Muscle layer of colon (tissue), 2 donors: ENCODE data around the gene TRIM65.
"Not testable (repeated sequence)": the region's sequence is repeated elsewhere in the genome, so short reads cannot be mapped to it uniquely, and the experiment has no call there.

Source experiments
- H3K27ac ChIP-seq: one replicate; pipeline ENCODE4 v1.7.0; 2013; ENCODE audit warnings: low read depth, mild to moderate bottlenecking, low read length, moderate library complexity
- H3K27me3 ChIP-seq, 2 donors: one replicate each; pipeline ENCODE4 v1.7.0; 2013; ENCODE audit warnings: low read length in 2 of 2, mild to moderate bottlenecking in 2 of 2; ENCODE audit not compliant: insufficient read depth in 2 of 2, control insufficient read depth in 1 of 2
- H3K36me3 ChIP-seq: one replicate; pipeline ENCODE4 v1.7.0; 2013; ENCODE audit warnings: mild to moderate bottlenecking, low read length; ENCODE audit not compliant: insufficient read depth
- H3K4me1 ChIP-seq: one replicate; pipeline ENCODE4 v1.7.0; 2013; ENCODE audit warnings: mild to moderate bottlenecking, low read length; ENCODE audit not compliant: insufficient read depth
- H3K4me3 ChIP-seq, 2 donors: one replicate each; pipeline ENCODE4 v1.7.0; 2013; ENCODE audit warnings: low read length in 2 of 2, low read depth in 1 of 2, mild to moderate bottlenecking in 1 of 2, moderate library complexity in 1 of 2
- H3K9ac ChIP-seq: one replicate; pipeline ENCODE4 v1.7.0; 2013; ENCODE audit warnings: low read length
- H3K9me3 ChIP-seq: one replicate; pipeline ENCODE4 v1.7.0; 2013; ENCODE audit warnings: mild to moderate bottlenecking, low read length
- donor health status: abdominal sarcoma.
- donor health status: Adenocarcinoma of cecum.

The TRIM65 gene

DNA sequence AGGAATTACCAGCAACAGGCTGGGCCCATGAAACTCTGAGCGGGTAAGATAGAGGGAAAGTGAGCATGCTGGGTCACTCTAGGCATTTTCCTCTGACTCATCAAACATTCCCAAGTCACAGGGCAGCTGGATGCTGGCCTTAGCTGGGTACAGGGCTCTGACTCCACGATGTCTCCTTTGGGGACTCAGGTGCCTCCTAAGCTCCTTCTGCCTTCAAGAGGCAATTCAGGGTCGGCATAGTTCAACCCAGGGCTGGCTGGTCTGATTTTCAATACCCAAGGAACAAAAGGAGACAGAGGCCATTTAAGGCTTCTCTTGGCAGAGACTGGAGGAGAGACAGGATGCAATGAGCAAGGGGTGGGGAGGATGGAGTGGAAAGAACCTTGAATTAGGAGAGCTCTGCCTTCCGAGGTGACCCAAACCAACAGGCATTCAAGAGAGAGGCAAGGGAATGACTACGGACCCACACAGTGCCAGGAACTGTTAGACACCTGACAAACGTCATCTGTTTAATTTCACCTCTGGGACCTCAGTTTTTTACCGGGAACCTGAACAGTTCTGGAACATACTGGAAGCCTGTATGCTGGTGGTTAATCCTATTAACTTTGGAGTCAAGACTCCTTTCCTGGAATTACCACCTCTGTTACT lies 42.5 kb downstream of the TRIM65 start:
- Histone ChIP-seq H3K36me3 (peaks cover 23% of the 10 kb centered on the region), H3K9ac (peak overlapping the region; percentile 96), H3K27ac (peak overlapping the region; percentile 81), H3K9me3 (no peaks in the 10 kb centered on the region), H3K4me1 (peaks cover 47% of the 10 kb centered on the region), H3K27me3 (no peaks in the 10 kb centered on the region), H3K4me3 (peak overlapping the region; percentile 38 to 82)

DNA sequence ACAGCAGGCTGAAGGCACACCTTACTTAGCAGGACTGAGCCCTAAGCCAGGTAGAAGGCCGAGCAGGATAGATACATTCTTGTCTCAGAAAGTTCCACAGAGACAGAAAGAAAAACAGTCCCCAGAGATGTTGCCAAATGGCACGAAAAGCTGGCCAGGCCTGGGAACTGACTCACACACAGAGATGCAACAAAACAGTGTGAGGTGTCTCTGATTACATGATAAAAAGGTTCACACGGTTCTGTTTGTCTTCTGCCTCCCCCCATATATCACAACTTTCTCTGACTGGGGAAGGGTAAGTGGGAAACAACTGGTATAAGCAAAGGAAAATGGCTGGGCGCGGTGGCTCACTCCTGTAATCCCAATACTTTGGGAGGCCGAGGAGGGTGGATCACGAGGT lies 43.3 kb downstream of the TRIM65 start:
- H3K4me1 ChIP-seq = peaks cover 49% of the 10 kb centered on the region
- no peaks in the 10 kb centered on the region for H3K9me3 ChIP-seq
- no peak overlapping the region for H3K9ac ChIP-seq
- no peaks in the 10 kb centered on the region for H3K27me3 ChIP-seq
- H3K4me3 ChIP-seq = peak overlapping the region in 1 of 2 donors; percentile 11
- peak overlapping the region; percentile 56 for H3K27ac ChIP-seq
- H3K36me3 ChIP-seq = peaks cover 31% of the 10 kb centered on the region

DNA sequence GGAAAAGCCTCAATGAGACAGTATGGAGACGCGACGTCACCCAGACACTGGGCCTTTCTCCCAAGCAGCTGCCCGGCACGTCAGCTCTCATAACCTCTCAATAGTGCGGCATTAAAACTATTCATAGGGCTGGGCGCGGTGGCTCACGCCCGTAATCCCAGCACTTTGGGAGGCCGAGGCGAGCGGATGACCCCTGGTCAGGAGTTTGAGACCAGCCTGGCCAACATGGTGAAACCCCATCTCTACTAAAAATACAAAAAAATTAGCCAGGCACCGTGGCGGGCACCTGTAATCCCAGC lies 45.1 kb downstream of the TRIM65 start:
- not testable (repeated sequence) for H3K27me3 ChIP-seq
- peak overlapping the region; percentile 78 for H3K27ac ChIP-seq

DNA sequence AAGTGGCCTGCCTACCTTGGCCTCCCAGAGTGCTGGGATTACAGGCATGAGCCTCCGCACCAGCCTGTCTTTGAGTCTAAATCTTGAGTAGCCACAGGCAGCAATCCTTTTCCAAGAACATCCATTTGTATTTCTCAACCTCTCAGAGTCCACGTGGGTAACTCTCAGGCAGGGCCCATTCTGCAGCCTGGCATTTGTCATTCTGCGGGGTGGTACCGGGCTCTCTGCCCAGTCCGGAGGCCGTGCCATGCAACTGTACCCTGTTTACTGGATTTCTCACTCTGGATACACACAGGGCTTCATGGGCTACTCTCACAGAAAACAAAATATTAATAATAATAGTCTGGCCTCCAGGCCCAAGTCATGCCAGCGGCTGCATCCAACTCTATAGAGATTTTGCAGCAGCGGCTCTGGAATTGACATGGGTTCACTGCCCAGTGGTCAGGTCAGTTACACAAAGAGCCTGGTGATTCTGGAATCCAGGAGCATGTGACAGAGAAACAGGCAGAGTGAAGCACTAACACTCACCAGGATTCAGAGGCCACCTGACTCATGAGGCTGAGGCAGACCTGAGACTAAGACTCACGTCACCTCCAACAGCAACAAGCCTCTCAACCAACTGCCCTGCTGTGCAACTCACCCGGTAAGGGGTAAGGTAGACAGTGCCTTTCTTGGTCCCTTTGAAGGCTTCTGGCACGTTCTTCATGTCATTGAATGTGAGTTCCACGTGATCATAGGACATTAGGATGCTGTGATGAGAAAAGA lies 45.6 kb downstream of the TRIM65 start:
- H3K9ac ChIP-seq = no peak overlapping the region

More for the DNA sequence above, 45.1 kb downstream of the TRIM65 start:
- Histone ChIP-seq H3K36me3 (peaks cover 49% of the 10 kb centered on the region), H3K4me1 (peaks cover 56% of the 10 kb centered on the region)
- H3K9me3 ChIP-seq, H3K9ac ChIP-seq, H3K4me3 ChIP-seq: not testable (repeated sequence)

DNA sequence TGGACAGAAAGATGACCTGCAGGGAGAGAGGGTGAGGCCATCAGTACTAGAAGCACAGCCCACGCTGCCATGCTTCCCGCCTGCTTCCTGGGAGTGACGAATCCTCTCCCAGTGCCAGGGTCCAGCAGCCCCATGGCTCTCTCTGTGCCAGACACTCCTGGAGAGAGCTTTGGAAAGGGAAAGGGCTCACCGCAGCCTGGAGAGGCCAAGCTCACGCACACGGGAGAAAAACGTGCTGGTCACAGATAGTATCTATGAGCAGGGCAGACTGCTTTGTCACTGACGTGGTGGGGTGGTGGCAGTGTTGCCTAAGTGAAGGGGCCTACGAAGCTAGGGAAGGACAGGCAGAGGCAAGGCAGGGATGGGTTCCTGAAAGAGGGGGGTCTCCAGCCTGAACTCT lies 47.0 kb downstream of the TRIM65 start:
- Histone ChIP-seq H3K4me1 (peaks cover 67% of the 10 kb centered on the region), H3K27me3 (no peaks in the 10 kb centered on the region), H3K36me3 (peaks cover 60% of the 10 kb centered on the region), H3K4me3 (no peak overlapping the region), H3K27ac (no peak overlapping the region), H3K9me3 (no peaks in the 10 kb centered on the region), H3K9ac (no peak overlapping the region)

More for the DNA sequence above, 45.6 kb downstream of the TRIM65 start:
- Histone ChIP-seq H3K9me3 (no peaks in the 10 kb centered on the region), H3K36me3 (peaks cover 54% of the 10 kb centered on the region), H3K4me1 (peaks cover 54% of the 10 kb centered on the region), H3K27ac (peak overlapping the region; percentile 78), H3K27me3 (no peaks in the 10 kb centered on the region), H3K4me3 (no peak overlapping the region)

DNA sequence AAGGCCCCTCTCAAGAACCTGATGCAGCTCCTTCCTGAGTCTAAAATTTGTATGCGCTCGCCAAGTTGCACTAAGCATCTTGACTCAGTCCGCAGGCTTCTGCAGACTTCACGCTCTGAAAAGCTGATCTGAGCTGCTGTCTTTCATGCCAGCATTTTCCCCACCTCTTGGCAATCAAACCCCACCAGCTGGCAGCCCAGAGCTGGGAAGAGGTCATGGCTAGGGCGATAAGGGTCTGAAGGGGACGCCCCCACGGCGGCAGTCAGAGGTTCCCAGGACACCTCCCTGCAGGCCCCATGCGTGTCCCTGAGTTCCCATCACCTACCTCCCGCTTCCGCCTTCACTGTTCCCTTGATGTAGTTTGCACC lies 47.5 kb downstream of the TRIM65 start:
- H3K27me3 ChIP-seq = no peaks in the 10 kb centered on the region
- H3K4me3 ChIP-seq = no peak overlapping the region
- peaks cover 64% of the 10 kb centered on the region for H3K4me1 ChIP-seq
- H3K9me3 ChIP-seq = no peaks in the 10 kb centered on the region
- H3K9ac ChIP-seq = no peak overlapping the region
- H3K27ac ChIP-seq = no peak overlapping the region
- H3K36me3 ChIP-seq = peaks cover 60% of the 10 kb centered on the region

DNA sequence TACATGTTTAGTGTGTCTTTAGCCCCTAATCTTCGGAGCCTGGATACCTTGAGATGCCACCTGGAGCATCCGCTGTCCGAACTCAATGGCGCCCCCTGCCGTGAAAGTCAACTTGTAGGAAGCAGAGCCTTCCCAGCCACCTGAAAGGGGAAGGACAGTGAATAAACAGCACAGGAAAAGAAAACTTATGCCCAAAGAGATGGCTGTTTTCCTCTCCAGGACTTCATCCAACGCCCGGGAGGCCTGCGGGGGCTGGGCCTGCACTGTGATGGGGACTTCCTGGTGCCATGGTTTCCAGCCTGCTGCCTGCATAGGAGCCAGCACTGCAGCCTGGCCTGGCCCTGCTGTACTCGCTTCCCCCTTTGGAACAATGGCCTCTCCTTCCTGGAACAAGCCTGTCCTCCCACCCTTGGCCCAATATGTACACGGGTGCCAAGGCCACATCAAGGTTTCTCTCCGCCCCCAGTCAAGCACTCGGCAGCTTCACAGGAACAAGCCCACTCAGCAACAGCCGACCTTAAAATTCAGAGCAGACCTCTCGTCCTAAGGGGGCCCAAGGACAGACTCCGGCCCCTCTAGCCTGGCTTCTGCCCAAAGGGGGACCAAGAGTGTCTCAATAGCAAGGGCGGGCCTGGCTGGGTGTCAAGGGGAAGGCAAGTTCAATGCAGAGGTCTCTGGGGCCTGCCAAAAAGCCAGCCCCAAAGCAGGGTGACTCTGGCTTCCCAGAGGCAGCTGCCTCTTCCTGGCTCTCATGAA lies 48.0 kb downstream of the TRIM65 start:
- peaks cover 59% of the 10 kb centered on the region for H3K4me1 ChIP-seq
- H3K27ac ChIP-seq = no peak overlapping the region
- no peak overlapping the region for H3K4me3 ChIP-seq
- no peaks in the 10 kb centered on the region for H3K9me3 ChIP-seq
- no peak overlapping the region for H3K9ac ChIP-seq
- H3K36me3 ChIP-seq = peaks cover 60% of the 10 kb centered on the region
- no peaks in the 10 kb centered on the region for H3K27me3 ChIP-seq

DNA sequence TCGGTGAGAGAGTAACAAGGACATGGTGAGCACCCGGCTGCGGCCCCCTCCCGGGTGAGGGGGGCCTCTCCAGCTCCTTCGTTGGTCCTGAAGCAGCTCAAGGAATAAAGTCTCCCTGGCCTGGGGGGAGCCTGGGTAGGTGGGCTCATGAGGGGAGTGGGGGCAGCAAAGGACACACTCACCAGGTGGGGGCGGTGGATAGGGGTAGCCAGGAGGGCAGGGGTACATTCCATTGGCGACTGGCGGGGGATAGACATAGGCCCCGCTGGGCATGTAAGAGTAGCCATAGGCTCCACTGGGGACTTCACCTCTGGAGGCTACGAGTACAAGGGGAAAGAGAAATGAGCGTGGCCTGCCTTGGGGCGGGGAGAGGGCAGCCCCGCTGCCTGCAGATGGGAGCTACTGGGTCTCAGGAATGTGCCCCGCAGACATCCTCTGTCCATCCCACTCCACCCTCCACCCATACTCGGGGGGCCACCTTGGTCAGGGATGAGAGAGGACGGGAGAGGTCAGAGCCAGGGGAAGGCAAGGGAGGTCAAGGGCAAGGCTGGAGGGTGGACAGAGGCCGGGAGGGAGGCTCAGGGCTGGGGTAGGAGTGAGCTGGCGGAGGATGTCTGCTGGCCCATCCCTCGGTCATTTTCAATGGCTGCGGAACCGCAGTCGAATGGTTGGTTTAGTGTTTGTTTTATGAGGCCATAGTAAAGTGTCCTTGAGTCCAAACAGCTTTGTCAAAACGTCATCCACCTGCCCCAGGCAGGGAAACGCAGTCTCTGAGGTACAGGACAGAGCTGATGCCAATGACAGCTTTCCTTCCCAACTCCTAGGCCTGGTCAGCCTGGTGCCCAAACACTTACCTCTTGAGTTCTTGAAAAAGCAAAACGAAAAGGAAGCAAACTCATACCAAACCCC lies 48.9 kb downstream of the TRIM65 start:
- no peak overlapping the region for H3K4me3 ChIP-seq
- H3K9me3 ChIP-seq = no peaks in the 10 kb centered on the region
- no peak overlapping the region for H3K27ac ChIP-seq
- H3K36me3 ChIP-seq = peaks cover 60% of the 10 kb centered on the region
- peaks cover 50% of the 10 kb centered on the region for H3K4me1 ChIP-seq
- H3K27me3 ChIP-seq = no peaks in the 10 kb centered on the region
- no peak overlapping the region for H3K9ac ChIP-seq

DNA sequence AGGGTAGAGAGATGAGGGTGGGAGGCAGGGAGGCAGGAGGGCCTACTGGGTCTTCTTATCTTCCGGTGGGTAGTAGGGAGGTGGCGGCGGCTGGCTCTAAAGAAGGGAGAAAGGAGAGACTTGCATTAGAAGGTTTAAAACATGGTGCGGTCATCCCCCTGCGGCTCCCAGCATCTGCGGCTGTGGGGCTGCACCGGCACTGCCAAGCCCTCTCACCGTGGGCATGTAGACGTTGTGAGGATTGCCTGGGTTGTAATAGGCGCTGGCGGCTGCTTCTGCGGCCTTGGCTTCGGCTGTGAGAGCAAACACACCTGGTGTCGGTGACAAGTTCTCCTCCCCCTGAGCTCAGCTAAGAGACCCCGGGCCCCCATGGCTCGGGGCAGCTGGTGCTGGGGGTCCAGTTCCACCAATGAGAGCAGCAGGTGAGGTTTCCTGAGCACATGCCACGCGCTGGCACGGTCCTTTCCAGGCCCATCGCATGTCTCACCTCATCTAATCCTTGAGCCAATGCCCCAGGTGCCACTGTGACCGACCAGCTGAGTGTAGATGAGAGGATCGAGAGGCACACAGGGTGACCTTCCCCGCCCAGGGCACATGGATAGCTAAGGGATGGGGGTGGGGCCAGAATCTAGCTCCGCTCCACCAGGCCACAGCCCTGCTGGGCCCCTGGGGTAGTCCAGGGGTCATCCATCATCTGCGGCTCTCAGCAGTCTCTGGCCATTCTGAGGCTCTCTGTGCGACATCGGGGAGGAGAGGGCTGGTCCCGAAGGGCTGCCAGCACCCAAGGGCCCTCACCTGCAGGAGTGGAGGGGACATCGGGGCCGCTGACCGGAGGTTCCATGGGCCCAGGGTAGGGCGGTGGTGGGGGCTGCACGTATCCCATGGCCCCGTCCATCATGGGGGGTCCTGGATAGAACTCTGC lies 49.8 kb downstream of the TRIM65 start:
- Histone ChIP-seq H3K27me3 (no peaks in the 10 kb centered on the region), H3K4me1 (peaks cover 50% of the 10 kb centered on the region), H3K27ac (no peak overlapping the region), H3K36me3 (peaks cover 60% of the 10 kb centered on the region), H3K9me3 (no peaks in the 10 kb centered on the region), H3K4me3 (no peak overlapping the region), H3K9ac (no peak overlapping the region)

DNA sequence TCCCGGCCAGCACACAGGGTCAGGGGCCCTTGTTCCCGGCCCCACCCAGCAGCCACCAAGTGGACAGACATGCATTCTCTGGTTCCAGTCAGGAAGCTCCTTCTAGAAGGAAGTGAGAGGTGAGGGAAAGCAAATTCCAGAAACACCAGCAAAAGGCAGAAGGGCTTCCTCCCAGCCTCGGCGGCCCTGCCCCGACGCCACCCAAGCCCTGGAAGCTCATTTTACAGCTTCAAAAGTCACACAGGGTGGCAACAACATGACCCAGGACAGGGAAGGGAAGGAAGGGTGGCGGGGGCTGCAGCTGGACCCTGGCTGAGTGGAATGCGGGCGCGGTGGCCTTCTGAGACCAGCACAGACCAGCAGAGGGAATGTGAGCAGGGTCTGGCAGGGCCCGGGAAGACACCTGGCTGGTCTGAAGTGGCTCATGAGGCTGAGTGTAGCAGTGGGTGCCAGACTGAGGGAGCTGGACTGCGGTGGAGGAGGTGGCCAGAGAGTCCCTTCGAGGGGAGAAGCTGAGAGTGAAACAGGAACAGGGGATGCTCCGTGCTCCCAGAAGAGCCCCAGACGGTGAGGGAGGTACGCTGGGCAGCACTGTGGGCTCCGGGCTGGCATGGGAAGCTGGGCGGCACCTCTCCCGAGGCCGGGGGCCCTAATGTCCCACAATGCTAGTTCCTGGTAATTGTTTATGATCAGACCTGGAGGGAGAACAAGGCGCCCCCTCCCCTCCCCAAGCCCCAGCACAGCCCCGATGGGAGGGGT lies 50.6 kb downstream of the TRIM65 start:
- no peaks in the 10 kb centered on the region for H3K27me3 ChIP-seq
- H3K9me3 ChIP-seq = no peaks in the 10 kb centered on the region
- H3K27ac ChIP-seq = no peak overlapping the region
- H3K36me3 ChIP-seq = peaks cover 56% of the 10 kb centered on the region
- no peak overlapping the region for H3K4me3 ChIP-seq
- peaks cover 42% of the 10 kb centered on the region for H3K4me1 ChIP-seq
- H3K9ac ChIP-seq = no peak overlapping the region
